NOMO-1 treated with dmso at 0.1 percent for 144 hours (cell line): ENCODE data around the gene EXOC3L2.

Experiments used
- DNase-seq: peaks from one replicate; lab custom pipeline; 2025; ENCODE audit not compliant: unreplicated experiment; lab: John Stamatoyannopoulos, UW

Gene EXOC3L2

GRCh38 chr19:45163156-45163555 lies 82.1 kb downstream of the EXOC3L2 start:
- DNase-seq: no peak

- DNase-seq: no peak
Measured at GRCh38 chr19:45162608-45163143, 82.5 kb downstream of the EXOC3L2 start.
